ENCODE data around the gene EPHA2.

The EPHA2 gene

GRCh38 chr1:16181887-16182719 is 26.2 kb upstream of the EPHA2 start:
- H3K27ac ChIP-seq, result no peak overlapping the region
- no peak for TF ChIP-seq CTCF (conservative IDR thresholded peaks at IDR 0.05)

- no peak for TF ChIP-seq CTCF (conservative IDR thresholded peaks at IDR 0.05)
- no peak overlapping the region for H3K27ac ChIP-seq
Measured at GRCh38 chr1:16180291-16180824, 24.5 kb upstream of the EPHA2 start.

- TF ChIP-seq CTCF (conservative IDR thresholded peaks at IDR 0.05), result no peak
- H3K27ac ChIP-seq, result peak overlapping the region; percentile 91; the same call in 1 of the 2 replicates
Measured at GRCh38 chr1:16178596-16179497, 23.0 kb upstream of the EPHA2 start.

GRCh38 chr1:16177306-16177705 is 21.4 kb upstream of the EPHA2 start:
- no peak for TF ChIP-seq CTCF (conservative IDR thresholded peaks at IDR 0.05)
- H3K27ac ChIP-seq, result peak overlapping the region; percentile 91

- peak overlapping the region; percentile 91 for H3K27ac ChIP-seq
- TF ChIP-seq CTCF (conservative IDR thresholded peaks at IDR 0.05), result no peak
Measured at GRCh38 chr1:16176653-16177052, 20.8 kb upstream of the EPHA2 start.

- TF ChIP-seq CTCF (conservative IDR thresholded peaks at IDR 0.05), result no peak
- peak overlapping the region; percentile 91 for H3K27ac ChIP-seq
Measured at GRCh38 chr1:16175610-16176553, 20.0 kb upstream of the EPHA2 start.

Measured in VCaP (cell line).